ENCODE data around the gene PDCD1. TPM values are rescaled to one million over a fixed set of nuclear protein-coding genes. Genes with fewer than 3 reads are reported as not detected.

Gene PDCD1
- total RNA-seq, 1 donor from 2014 or later, result not detected

DNA sequence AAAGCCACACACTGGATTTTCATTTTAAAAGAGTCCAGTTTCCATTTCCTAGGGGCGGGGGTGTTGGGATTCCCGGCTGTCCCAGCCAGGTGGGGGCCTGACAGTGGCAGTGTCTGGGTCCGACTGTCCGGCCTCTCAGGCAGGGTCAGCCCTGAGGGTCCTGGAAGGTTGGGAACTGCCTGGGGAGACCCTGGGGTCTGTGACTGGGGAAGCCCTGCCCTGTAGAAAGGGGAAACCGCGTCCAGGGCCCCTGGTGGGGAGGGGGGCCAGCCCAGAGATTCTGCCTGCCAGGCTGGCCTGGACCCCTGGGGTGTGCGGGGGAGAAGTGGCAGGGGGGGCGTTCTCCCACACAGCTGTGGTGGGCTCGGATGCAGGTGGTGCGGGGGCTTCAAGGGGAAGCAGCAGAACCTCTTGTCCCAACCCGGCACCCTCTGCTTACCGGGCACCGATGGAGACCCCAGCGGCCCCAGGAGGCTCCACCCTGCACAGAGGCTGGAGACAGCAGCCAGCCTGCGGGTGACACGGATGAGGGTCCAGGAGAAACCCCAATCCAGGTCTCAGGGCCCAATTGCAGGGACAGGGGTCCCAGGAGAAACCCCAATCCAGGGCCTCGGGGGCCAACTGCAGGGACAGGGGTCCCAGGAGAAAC is 15.7 kb upstream of the PDCD1 start:
- TF ChIP-seq, protein P1, sequence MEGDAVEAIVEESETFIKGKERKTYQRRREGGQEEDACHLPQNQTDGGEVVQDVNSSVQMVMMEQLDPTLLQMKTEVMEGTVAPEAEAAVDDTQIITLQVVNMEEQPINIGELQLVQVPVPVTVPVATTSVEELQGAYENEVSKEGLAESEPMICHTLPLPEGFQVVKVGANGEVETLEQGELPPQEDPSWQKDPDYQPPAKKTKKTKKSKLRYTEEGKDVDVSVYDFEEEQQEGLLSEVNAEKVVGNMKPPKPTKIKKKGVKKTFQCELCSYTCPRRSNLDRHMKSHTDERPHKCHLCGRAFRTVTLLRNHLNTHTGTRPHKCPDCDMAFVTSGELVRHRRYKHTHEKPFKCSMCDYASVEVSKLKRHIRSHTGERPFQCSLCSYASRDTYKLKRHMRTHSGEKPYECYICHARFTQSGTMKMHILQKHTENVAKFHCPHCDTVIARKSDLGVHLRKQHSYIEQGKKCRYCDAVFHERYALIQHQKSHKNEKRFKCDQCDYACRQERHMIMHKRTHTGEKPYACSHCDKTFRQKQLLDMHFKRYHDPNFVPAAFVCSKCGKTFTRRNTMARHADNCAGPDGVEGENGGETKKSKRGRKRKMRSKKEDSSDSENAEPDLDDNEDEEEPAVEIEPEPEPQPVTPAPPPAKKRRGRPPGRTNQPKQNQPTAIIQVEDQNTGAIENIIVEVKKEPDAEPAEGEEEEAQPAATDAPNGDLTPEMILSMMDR (IDR thresholded peaks at IDR 0.05; ENCODE audit: unreplicated experiment), result no peak
- DNase-seq (ENCODE audit: low spot score), result no peak

GRCh38 chr2:241873803-241874110 is 15.1 kb upstream of the PDCD1 start:
- H3K9me3 Mint-ChIP-seq (ENCODE audit: unreplicated experiment), result no peaks in the 10 kb centered on the region
- H3K4me3 Mint-ChIP-seq (ENCODE audit: unreplicated experiment), result no peak overlapping the region
- no peaks in the 10 kb centered on the region for H3K36me3 Mint-ChIP-seq (ENCODE audit: low read depth, unreplicated experiment)
- H3K27ac Mint-ChIP-seq (ENCODE audit: unreplicated experiment), result no peak overlapping the region
- H3K4me1 Mint-ChIP-seq (ENCODE audit: unreplicated experiment), result no peaks in the 10 kb centered on the region
- DNase-seq (ENCODE audit: low spot score), result no peak
- TF ChIP-seq, protein P1 (IDR thresholded peaks at IDR 0.05; ENCODE audit: unreplicated experiment), result no peak
- H3K27me3 Mint-ChIP-seq (ENCODE audit: unreplicated experiment), result peaks cover 1% of the 10 kb centered on the region

More for the DNA sequence above, 15.7 kb upstream of the PDCD1 start:
- H3K36me3 Mint-ChIP-seq (ENCODE audit: low read depth, unreplicated experiment), result no peaks in the 10 kb centered on the region
- peaks cover 1% of the 10 kb centered on the region for H3K27me3 Mint-ChIP-seq (ENCODE audit: unreplicated experiment)
- H3K27ac Mint-ChIP-seq (ENCODE audit: unreplicated experiment), result no peak overlapping the region
- no peaks in the 10 kb centered on the region for H3K4me1 Mint-ChIP-seq (ENCODE audit: unreplicated experiment)
- no peaks in the 10 kb centered on the region for H3K9me3 Mint-ChIP-seq (ENCODE audit: unreplicated experiment)
- no peak overlapping the region for H3K4me3 Mint-ChIP-seq (ENCODE audit: unreplicated experiment)

- Mint-ChIP-seq H3K4me3 (ENCODE audit: unreplicated experiment) (no peak overlapping the region), H3K9me3 (ENCODE audit: unreplicated experiment) (no peaks in the 10 kb centered on the region), H3K4me1 (ENCODE audit: unreplicated experiment) (no peaks in the 10 kb centered on the region), H3K27ac (ENCODE audit: unreplicated experiment) (no peak overlapping the region), H3K27me3 (ENCODE audit: unreplicated experiment) (peaks cover 1% of the 10 kb centered on the region), H3K36me3 (ENCODE audit: low read depth, unreplicated experiment) (no peaks in the 10 kb centered on the region)
- DNase-seq (ENCODE audit: low spot score), result no peak
- TF ChIP-seq, protein P1 (IDR thresholded peaks at IDR 0.05; ENCODE audit: unreplicated experiment), result no peak
Measured at GRCh38 chr2:241873081-241873802, 14.5 kb upstream of the PDCD1 start.

GRCh38 chr2:241872313-241872642 is 13.6 kb upstream of the PDCD1 start:
- Mint-ChIP-seq H3K27me3 (ENCODE audit: unreplicated experiment) (peaks cover 1% of the 10 kb centered on the region), H3K4me1 (ENCODE audit: unreplicated experiment) (no peaks in the 10 kb centered on the region), H3K4me3 (ENCODE audit: unreplicated experiment) (no peak overlapping the region), H3K27ac (ENCODE audit: unreplicated experiment) (no peak overlapping the region), H3K9me3 (ENCODE audit: unreplicated experiment) (no peaks in the 10 kb centered on the region), H3K36me3 (ENCODE audit: low read depth, unreplicated experiment) (no peaks in the 10 kb centered on the region)
- TF ChIP-seq, protein P1 (IDR thresholded peaks at IDR 0.05; ENCODE audit: unreplicated experiment), result no peak
- DNase-seq (ENCODE audit: low spot score), result no peak

- no peak for DNase-seq (ENCODE audit: low spot score)
- TF ChIP-seq, protein P1 (IDR thresholded peaks at IDR 0.05; ENCODE audit: unreplicated experiment), result no peak
- no peak overlapping the region for H3K27ac Mint-ChIP-seq (ENCODE audit: unreplicated experiment)
- H3K9me3 Mint-ChIP-seq (ENCODE audit: unreplicated experiment), result no peaks in the 10 kb centered on the region
- peaks cover 3% of the 10 kb centered on the region for H3K27me3 Mint-ChIP-seq (ENCODE audit: unreplicated experiment)
- H3K4me1 Mint-ChIP-seq (ENCODE audit: unreplicated experiment), result no peaks in the 10 kb centered on the region
- no peaks in the 10 kb centered on the region for H3K36me3 Mint-ChIP-seq (ENCODE audit: low read depth, unreplicated experiment)
- H3K4me3 Mint-ChIP-seq (ENCODE audit: unreplicated experiment), result no peak overlapping the region
Measured at GRCh38 chr2:241871538-241872312, 13.0 kb upstream of the PDCD1 start.
